A549 treated with CpdA at 1 μM for 4 hours (cell line): Measurements from ENCODE around the gene NSUN5. TPM values are rescaled to one million over a fixed set of nuclear protein-coding genes. Genes with fewer than 3 reads are reported as not detected.

Source experiments
- total RNA-seq: library from RNA; stranded (reverse); fragments of 200-300 nt; extraction: Qiagen RNA extraction; gene quantifications from 5 replicates; pipeline ENCODE4 v1.2.3, GENCODE V29; 2022; ENCODE audit warnings: low read depth

NSUN5 gene
- total RNA-seq: 42.8 to 57.9 TPM (median 56.9 TPM) in 5 replicates

DNA sequence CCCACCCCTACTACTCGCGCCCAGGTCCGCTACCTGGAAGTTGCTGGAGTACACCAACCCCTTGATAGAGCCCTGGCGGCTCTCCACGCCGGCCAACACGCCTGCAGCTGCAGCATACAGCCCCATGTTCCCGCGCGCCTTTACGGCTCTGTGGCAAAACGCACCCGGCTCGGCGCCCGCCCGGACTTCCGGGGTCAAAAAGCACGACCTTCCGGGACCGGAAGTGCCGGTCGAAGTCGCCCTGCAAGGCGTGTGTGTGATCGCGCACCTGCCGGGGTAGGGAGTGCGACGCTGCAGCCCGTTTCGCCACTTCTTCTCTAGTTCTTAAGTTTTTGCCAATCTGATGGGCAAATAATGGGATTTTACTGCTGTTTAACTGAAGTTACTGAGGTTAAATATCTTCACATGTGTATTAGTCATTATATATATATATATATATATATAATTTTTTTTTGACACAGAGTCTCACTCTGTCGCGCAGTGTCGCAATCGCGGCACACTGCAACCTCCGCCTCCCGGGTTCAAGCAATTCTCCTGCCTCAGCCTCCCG, at the start of gene NSUN5:
TSS of gene NSUN5 (minus strand) at position 162 of the 550 bp plus-strand sequence. CDS start at position 126, 36 bp downstream.

GRCh38 chr7:73327922-73328321, 19.3 kb upstream of the NSUN5 start, which contains the start of the genes FKBP6 and TRIM50:
Gene FKBP6 (plus strand): TSS chr7:73328161. CDS start chr7:73328429, 268 bp downstream.
Gene TRIM50 (minus strand): TSS chr7:73328082. CDS start chr7:73324787, 3,295 bp downstream.

Other genes starting within 250 kb of the NSUN5 start
- not detected in 5 replicates for gene SPDYE9, start 222.8 kb downstream of the NSUN5 start, total RNA-seq
- not detected in 5 replicates for gene TRIM50, start 19.3 kb upstream of the NSUN5 start, total RNA-seq
- gene FKBP6, start 19.3 kb upstream of the NSUN5 start, total RNA-seq: not detected in 5 replicates
- gene FZD9, start 125.0 kb upstream of the NSUN5 start, total RNA-seq: 0.99 to 2.4 TPM (median 1.9 TPM) in 5 replicates
- gene BAZ1B, start 213.5 kb upstream of the NSUN5 start, total RNA-seq: 54.1 to 72.4 TPM (median 61.7 TPM) in 5 replicates
- gene BCL7B, start 248.9 kb upstream of the NSUN5 start, total RNA-seq: 62.6 to 80.5 TPM (median 71.7 TPM) in 5 replicates